GDM1 (cell line): ENCODE measurements around the gene THSD7A.

Source experiments
- DNase-seq: peaks from one replicate; lab custom pipeline; 2025; lab: John Stamatoyannopoulos, UW

The THSD7A gene

DNA sequence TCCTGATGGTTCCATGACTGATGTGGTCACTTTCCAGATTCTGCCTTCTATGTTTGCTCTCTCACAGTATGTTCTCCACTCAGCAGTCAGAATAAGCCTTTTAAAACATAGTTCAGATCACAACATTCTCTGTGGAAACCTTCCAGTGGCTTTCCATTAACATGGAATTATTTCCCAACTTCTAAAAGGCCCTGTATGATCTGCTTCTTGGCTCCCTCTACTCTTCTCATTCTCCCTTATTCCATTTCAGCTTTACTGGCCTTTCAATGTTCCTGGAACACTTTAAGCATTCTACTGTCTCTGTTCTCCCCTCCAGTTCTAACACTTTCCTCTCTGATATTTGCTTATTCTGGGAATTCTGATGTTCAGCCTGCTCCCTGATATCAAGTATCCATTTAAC, 325.6 kb downstream of the THSD7A start:
- DNase-seq, result no peak

DNA sequence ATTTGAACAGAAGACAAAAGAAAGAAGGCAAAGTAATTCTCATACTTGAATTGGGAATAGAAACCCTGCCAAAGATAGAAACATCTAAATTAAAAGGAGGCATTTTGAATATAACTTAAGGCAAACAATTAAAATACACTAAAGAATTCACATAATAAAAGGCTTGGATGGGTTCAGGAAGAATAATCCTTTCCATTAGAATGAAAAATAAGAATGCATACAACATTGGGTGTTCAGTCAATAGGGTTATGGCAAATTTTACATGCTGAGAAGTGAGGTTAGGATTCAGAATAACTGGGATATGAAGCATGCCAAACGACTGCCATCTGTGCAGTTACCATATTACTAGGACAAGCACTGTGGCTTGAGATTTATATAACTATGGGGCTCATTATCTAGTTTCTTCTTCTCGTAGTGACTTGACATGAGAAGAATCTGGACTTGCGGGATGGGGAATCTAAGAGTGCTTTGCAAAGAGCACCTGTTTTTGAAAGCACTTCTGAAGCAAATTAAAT, 326.5 kb downstream of the THSD7A start:
- no peak for DNase-seq

- no peak for DNase-seq
Measured at GRCh38 chr7:11492307-11492706, 339.7 kb downstream of the THSD7A start.

- no peak for DNase-seq
Measured at GRCh38 chr7:11491811-11492210, 340.2 kb downstream of the THSD7A start.

GRCh38 chr7:11489280-11489679, 342.7 kb downstream of the THSD7A start:
- no peak for DNase-seq

- no peak for DNase-seq
Measured at GRCh38 chr7:11486271-11486670, 345.7 kb downstream of the THSD7A start.

DNA sequence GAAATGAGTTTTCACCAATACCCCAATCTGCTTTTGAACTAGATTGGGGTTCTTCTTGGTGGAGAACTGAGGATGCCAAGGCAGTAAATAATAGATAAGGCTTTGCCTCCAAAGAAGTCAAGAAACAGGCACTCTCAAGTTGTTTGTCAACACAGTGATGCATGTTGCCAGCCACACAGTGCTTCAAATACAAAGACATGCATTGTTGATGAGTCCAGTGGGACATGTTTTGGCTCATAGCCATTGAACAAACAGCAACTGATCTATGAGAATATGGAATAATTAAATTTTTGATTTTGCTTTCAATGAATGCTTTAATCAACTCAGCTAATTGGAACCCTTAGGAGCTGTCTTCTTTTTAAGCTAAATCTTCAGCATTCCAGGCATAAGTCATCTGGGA, 346.4 kb downstream of the THSD7A start:
- DNase-seq, result no peak

GRCh38 chr7:11480143-11480542, 351.9 kb downstream of the THSD7A start:
- no peak for DNase-seq

DNA sequence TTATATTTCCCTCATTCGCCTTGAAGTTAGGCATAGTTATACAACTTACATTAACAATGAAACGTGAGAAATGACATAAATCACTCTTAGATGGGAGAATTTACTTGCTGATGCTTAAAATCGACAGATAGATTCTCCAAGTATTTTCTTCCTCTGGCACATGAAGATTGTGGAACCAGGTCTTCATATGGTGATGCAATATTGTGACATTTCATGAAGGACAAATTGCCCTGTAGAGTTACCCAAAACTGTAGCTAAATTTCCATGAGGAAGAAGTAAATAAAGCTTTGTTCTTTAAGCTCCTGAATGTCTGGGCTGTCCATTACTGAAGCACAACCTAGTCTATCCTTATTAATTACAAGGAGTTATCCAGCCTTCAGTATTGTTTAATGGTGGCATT, 353.1 kb downstream of the THSD7A start:
- DNase-seq, result no peak

- no peak for DNase-seq
Measured at GRCh38 chr7:11478426-11478825, 353.6 kb downstream of the THSD7A start.

DNA sequence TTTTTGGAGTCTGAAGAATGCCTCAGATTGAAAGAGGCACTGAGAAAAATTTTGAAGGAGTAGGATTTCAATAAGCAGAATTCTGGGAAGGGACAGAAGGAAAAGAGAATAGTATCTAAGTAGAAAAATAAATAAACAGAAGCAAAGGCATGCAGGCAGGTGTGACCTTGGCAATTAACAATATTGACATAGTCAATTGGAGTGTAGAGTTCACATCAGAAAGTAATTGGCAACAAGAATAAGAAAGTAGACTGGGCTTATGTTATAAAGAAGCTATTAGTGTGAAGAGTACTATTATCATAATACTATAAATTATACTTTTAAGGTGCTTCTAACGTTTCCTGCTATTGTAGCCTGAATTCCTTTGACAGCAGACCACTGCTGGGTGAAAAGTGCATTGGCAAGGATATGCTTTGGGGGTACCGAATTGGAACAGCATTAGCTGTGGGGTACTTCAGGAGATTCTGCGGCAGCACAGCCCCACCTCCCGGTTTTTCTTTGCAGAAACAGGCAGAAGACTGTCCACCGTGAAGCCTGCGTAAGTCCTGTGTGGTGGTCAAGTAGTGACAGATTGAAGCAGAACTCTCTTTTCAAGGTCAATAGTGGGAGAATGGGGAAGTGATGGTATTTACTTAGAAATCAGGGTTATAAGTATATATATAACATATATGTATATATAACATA, 357.0 kb downstream of the THSD7A start:
- no peak for DNase-seq

DNA sequence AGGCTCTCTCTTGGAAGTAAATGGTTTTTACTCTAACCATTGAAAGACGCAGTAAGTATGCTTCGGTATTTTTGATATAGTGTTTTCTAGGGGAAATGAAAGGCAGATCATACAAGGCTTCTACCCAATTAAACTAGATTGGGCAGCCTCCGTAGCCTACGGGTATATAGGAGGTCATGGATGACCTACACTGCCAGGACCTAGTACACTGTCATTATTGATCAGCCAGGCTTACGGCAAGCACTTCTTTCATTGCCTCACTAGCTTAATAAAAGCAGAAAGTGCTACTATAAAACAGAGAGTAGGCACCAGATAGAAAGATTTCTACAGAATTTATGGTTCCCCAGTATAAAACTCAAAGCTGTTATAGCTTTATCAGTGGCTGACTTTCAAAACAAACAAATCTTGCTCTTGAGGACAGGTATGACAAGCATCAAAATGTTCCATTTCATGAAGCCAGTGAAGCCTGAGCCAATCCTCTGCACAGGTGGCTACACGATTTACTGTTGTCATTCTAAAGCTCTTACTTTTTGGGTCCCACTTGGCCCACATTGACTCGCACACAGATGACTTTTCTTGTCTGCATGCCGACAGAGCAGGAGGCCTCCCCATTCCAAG, 358.1 kb downstream of the THSD7A start:
- DNase-seq, result no peak

DNA sequence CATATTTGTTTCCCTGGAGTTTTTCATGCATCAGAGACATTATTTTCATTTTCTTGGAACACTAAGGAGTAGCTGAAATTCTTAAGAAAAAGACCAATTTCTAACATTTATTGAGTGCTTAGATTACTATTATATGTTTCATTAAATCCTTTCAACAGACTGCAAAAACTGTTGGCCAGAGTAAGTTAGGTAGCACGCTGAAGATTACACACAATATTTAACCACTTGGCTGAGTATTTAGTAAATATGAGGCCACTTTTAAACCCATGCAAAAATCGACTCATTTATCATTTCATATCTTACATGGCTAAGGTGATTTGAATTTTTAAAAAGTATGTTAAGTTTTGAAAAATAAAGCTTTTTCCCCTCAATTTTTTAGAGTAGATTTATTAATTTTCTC, 358.8 kb downstream of the THSD7A start:
- DNase-seq, result no peak

GRCh38 chr7:11472646-11473045, 359.4 kb downstream of the THSD7A start:
- DNase-seq, result no peak

- DNase-seq, result no peak
Measured at GRCh38 chr7:11471255-11471654, 360.7 kb downstream of the THSD7A start.

DNA sequence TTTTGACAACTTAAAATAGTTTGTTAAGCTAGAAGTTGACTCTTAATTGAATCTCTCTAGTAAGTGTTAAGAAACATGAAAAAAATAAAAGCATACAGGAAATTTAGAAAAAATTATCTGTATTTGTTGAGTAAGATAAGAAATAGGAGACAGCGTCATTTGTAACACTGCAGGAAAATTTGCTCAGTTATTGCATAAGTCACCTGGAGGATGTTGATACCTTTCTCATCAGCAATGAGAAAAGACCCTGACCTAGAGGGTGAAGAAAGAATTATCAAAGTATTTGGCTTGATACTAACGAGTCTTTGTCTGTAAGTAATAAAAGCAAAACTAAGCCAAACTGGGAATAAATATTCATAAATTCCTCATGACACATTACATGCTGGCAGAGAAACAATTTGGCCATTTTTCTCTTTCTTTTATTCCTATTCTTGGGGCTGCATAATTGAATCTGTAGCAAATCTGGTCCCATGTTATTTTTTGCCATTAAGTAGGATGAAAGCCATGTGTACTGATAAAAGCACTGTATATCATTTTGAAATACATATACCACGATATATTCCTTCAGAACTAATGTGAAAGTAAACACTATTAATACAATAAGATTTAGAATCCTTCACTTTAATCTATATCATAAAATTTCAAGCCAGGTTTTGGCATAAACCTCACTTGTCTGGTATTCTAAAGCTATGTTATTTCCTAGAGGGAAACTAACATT, 362.8 kb downstream of the THSD7A start:
- DNase-seq, result no peak

DNA sequence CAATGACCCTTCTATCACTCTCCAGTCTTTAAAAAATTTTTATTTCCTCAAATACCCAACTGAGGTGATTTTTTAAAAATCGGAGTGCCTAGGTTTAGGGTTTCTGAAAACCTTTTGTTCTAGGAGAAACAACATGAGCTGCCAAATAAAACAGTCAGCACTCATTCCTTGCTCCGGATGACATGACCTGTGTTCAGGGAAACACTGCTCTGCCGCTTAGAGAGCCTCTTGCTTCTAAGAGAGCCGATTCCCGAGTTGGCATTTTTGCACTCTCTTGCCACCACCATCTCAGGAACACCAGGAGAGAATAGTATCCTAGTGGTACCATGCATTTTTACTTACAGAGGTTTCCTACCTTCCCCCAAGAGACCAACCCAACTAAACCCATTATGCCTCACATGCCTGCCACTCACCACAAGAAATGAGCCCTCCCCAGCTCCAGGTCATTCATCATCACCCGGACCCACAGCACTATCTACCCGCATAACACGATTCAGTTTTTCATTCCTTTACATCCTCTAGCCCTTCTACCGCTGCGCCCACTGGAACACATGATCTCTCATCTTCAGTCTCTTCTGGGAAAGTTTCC, 365.4 kb downstream of the THSD7A start:
- no peak for DNase-seq

DNA sequence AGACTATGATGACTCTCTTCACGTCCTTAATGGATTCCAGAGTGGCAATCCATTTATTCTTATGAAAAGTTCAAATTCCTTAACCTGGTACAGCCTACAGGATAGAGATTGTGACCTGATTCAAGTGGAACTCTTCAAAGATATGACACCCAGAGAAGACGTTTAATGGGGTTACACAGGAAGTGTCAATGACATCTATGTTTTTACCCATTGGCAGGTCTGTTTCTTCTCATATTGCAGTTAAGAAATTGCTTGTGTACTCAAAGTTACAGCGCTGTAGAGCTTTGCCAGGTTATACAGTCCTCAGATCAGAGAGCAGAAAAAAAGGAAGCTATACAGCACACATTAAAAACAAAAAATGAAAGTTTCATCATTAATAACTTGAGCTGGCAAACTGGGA, 367.4 kb downstream of the THSD7A start:
- DNase-seq, result no peak

DNA sequence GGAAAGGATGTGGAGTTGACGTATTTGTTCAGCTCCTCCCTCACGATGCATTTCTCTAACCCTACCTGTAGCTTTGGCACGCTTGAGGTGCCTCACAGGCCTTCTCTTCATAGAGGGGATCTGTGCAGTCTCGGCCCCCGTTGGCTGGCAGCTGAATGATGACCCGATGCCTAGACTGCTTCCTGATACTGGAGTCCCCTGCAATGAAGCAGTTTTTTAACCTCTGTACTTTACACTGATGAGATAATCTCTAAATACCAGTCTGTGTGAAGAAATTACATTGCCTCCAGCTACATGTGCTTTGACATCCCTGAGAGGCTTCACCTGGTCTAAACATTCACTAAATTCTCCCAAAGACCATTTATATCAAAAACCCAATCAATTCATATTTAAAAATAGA, 370.1 kb downstream of the THSD7A start:
- DNase-seq, result no peak

- no peak for DNase-seq
Measured at GRCh38 chr7:11458736-11459483, 373.1 kb downstream of the THSD7A start.

- no peak for DNase-seq
Measured at GRCh38 chr7:11457419-11457818, 374.6 kb downstream of the THSD7A start.

DNA sequence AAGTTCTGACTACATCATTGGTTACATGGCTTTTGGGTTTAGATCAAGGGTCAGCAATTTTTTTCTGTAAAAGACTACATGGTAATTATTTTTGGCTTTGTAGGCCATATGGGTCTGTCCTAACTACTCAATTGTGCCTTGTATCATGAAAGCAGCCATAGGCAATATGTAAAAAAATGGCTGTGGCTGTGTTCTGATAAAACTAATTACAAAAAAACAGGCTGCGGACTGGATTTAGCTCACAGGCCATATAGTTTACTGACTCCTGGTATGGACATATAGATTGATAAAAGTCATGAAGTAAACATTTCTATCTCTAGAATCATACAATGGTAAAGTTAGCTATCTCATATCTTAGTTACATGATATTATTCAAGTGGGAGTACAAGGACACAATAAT, 375.4 kb downstream of the THSD7A start:
- DNase-seq, result no peak
